ENCODE results near the gene KSR1.

DNA sequence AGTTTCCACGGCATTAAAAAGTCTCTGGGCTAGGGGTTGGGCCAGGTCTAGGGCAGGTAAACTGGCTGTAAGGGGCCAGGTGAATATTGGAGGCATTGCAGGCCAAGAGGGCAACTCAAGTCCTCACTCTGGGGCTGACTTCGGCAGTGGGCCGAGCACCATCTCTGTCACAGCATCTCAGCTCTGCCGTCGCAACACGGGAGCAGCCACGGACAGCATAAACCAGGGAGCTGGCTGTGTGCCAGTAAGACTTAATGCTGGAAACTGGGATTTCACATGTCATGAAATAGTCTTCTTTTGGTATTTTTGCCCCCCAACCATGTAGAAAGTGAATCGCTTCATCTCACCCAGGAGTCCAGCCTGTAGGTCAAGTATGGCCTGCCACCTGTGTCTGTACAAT lies 162.2 kb downstream of the KSR1 start:
- no peak for TF ChIP-seq TCF12 (IDR thresholded peaks at IDR 0.05; ENCODE audit: low read depth)
- TF ChIP-seq, protein P1, sequence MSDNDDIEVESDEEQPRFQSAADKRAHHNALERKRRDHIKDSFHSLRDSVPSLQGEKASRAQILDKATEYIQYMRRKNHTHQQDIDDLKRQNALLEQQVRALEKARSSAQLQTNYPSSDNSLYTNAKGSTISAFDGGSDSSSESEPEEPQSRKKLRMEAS (IDR thresholded peaks at IDR 0.05), result no peak
- TF ChIP-seq, protein P2, sequence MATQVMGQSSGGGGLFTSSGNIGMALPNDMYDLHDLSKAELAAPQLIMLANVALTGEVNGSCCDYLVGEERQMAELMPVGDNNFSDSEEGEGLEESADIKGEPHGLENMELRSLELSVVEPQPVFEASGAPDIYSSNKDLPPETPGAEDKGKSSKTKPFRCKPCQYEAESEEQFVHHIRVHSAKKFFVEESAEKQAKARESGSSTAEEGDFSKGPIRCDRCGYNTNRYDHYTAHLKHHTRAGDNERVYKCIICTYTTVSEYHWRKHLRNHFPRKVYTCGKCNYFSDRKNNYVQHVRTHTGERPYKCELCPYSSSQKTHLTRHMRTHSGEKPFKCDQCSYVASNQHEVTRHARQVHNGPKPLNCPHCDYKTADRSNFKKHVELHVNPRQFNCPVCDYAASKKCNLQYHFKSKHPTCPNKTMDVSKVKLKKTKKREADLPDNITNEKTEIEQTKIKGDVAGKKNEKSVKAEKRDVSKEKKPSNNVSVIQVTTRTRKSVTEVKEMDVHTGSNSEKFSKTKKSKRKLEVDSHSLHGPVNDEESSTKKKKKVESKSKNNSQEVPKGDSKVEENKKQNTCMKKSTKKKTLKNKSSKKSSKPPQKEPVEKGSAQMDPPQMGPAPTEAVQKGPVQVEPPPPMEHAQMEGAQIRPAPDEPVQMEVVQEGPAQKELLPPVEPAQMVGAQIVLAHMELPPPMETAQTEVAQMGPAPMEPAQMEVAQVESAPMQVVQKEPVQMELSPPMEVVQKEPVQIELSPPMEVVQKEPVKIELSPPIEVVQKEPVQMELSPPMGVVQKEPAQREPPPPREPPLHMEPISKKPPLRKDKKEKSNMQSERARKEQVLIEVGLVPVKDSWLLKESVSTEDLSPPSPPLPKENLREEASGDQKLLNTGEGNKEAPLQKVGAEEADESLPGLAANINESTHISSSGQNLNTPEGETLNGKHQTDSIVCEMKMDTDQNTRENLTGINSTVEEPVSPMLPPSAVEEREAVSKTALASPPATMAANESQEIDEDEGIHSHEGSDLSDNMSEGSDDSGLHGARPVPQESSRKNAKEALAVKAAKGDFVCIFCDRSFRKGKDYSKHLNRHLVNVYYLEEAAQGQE (IDR thresholded peaks at IDR 0.05; ENCODE audit: low read depth), result no peak
- TF ChIP-seq TEAD4 (IDR thresholded peaks at IDR 0.05), result no peak
- TF ChIP-seq YY1 (IDR thresholded peaks at IDR 0.05; ENCODE audit: low read depth), result no peak
